Measurements from ENCODE around the gene RAB11FIP4.

RAB11FIP4 gene

DNA sequence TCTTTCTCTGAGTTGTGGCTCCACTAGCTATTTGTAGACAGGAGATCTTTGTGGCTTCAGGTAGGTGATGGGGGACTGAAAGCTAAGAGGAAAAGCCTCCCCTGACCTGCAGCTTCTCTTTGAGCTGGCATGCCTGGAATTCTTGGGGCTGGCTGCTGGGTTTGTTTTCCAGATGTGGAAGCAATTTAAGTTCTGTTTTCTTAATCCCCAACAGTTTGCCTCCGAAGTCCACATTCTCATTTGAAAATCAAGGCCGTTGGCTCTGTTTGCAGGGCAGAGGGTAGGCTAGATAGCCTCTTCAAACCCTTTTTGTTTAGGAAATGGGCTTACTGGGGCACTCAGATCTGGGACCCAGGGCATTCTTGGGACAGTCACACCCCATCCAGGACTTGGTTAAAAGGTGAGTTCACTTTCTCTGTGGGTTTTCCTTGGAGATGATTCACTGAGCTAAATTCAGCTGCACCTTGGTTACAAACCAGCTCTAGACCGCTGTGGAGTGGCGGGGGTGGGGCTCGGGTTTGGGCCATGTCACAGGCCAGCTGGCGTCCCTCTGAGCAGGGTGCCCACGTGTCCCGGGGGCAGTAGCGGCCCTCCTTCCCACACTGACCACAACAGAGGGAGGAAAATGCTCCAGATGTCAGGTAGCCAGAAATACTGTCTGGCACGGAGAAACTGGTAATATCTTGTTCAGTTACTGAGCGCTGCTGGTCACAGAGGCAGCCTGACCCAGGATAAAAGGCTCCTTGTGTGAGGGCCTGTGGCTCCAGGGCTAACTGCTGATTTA, 108.5 kb downstream of the RAB11FIP4 start:
- no peak overlapping the region for H3K27ac ChIP-seq
- TF ChIP-seq, protein P1, sequence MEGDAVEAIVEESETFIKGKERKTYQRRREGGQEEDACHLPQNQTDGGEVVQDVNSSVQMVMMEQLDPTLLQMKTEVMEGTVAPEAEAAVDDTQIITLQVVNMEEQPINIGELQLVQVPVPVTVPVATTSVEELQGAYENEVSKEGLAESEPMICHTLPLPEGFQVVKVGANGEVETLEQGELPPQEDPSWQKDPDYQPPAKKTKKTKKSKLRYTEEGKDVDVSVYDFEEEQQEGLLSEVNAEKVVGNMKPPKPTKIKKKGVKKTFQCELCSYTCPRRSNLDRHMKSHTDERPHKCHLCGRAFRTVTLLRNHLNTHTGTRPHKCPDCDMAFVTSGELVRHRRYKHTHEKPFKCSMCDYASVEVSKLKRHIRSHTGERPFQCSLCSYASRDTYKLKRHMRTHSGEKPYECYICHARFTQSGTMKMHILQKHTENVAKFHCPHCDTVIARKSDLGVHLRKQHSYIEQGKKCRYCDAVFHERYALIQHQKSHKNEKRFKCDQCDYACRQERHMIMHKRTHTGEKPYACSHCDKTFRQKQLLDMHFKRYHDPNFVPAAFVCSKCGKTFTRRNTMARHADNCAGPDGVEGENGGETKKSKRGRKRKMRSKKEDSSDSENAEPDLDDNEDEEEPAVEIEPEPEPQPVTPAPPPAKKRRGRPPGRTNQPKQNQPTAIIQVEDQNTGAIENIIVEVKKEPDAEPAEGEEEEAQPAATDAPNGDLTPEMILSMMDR (conservative IDR thresholded peaks at IDR 0.05): no peak

GRCh38 chr17:31506517-31506916, 115.0 kb downstream of the RAB11FIP4 start:
- H3K27ac ChIP-seq: no peak overlapping the region
- TF ChIP-seq, protein P1 (conservative IDR thresholded peaks at IDR 0.05): no peak

- TF ChIP-seq, protein P1 (conservative IDR thresholded peaks at IDR 0.05): peak; percentile 50
- H3K27ac ChIP-seq: peak overlapping the region; percentile 10; the same call in 1 of the 2 replicates
Measured at GRCh38 chr17:31508288-31509094, 117.0 kb downstream of the RAB11FIP4 start.

DNA sequence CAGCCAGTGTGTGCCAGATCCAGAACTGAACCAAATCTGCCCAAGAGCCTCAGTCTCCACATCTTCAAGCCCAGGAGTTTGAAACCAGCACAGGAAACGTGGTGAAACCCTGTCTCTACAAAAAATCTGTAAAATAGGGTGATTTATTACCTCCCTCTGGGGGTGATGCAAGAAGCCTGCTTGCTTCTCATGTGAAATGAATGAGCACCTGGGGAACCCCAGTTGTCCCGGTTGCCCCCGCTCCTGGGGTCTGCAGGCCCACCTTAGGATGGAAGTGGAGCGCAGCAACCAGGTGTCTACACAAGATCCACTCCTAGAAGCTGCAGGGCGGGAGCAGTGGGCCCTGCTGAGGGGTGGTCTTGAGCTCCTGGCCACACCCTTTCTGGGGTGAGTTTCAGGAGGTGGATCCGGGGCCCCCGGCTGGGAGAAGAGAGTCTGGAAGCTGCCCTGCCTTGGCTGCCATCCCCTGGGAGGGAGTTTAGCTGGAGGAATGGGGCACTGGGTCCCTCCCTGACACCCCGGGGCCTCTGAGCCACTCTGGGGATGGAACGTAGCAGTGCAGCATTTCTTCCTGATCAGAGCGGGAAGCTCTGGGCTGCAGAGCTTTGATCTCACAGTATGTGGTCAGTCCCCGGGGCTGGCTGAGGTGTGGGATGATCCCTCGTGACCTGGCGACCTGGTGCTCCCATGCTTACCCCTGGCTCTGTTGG, 117.8 kb downstream of the RAB11FIP4 start:
- peak overlapping the region; percentile 10; the same call in 1 of the 2 replicates for H3K27ac ChIP-seq
- TF ChIP-seq, protein P1 (conservative IDR thresholded peaks at IDR 0.05): no peak

- TF ChIP-seq, protein P1 (conservative IDR thresholded peaks at IDR 0.05): no peak
Measured at GRCh38 chr17:31509805-31510177, 118.3 kb downstream of the RAB11FIP4 start.

DNA sequence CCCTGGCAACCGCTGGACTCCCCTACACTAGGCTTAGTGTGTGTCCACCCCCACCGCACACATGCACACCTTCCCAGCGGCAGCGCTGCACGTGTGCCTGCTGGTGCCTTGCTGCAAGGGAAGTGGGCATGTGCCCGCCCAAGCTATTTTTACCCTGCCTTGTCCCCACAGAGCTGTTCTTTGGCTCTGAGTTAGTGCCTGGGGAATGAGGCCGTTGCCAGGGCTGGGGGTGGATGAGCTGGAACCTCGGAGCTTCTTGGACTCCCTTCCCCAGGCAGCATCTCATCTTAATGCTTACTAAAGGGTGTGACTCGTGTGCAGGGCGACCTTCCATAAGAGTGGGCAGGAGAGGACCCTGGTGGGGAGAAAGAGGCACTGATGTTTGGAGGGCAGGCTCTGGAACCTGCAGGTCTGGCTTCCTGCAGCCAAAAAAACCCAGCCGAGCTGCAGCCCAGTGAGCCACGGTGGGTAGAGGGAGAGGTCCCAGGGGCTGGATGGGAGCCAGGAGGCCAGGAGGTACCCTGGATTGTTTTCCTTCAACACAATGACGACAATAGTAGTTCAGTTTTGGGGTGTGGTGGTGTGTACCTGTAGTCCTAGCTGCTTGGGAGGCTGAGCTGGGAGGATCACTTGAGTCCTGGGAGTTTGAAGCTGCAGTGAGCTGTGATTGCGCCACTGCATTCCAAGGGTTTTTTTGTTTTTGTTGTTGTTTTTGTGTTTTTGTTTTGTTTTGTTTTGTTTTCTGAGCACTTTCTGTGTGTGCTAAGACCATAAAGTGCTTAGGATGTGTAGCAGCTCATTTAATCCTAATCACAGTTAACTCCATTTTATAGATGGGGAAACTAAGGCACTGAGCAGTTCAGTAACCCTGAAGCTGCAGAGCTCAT, 119.1 kb downstream of the RAB11FIP4 start:
- H3K27ac ChIP-seq: no peak overlapping the region
- TF ChIP-seq, protein P1 (conservative IDR thresholded peaks at IDR 0.05): no peak

More at GRCh38 chr17:31509805-31510177, 118.3 kb downstream of the RAB11FIP4 start:
- no peak overlapping the region for H3K27ac ChIP-seq
